NCI-H2227 (cell line): ENCODE results near the gene BNIP2.
"Not testable (repeated sequence)": the region's sequence is repeated elsewhere in the genome, so short reads cannot be mapped to it uniquely, and the experiment has no call there.

Experiments
- DNase-seq: peaks from one replicate; lab custom pipeline; 2025; ENCODE audit not compliant: unreplicated experiment; lab: John Stamatoyannopoulos, UW

The BNIP2 gene, protein sequence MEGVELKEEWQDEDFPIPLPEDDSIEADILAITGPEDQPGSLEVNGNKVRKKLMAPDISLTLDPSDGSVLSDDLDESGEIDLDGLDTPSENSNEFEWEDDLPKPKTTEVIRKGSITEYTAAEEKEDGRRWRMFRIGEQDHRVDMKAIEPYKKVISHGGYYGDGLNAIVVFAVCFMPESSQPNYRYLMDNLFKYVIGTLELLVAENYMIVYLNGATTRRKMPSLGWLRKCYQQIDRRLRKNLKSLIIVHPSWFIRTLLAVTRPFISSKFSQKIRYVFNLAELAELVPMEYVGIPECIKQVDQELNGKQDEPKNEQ

DNA sequence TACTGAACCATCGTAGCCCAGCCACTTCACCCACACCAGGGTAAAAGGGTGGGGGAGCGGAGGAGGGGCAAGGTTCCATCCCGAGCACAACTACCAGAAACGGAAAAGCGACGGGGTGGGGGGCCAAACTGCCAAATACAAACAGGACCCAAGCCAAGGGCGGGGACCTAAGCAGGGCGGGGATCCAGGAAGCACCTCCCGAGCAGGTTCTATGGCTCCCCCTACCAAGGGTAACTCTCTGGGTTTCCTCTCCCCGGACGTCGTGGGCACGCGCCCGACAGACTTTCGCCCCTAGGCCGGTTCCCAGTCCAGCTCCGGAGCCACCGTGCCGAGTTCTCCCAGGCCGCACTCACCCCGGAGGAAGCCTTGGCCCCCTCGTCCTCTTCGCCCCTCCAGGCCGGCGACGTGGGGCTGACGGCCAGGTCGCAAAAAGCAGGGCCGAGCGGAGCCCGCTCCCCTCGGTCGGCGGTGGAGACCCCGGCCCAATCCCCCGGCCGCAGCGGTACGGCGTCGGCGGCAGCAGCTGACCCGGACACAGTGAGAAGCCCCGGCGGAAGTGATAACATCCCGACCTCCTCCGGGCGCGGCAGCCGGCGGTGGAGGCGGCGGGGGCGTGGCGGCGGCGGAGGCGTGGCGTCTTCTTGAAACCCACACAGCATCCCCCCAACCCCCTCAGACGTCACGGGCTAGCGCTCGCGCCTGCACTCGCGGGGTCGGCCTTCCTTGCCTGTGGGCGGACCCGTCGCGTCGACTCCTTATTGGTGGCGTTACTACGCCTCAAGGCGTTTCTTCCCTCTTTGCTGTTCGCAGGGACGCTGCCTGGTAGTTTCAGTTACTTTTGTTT is at the start of gene BNIP2:
BNIP2 (minus strand) TSS at position 539 of the 844 bp plus-strand sequence. CDS start 6,863 bp downstream, outside the sequence.
- DNase-seq, result peak; percentile 96

DNA sequence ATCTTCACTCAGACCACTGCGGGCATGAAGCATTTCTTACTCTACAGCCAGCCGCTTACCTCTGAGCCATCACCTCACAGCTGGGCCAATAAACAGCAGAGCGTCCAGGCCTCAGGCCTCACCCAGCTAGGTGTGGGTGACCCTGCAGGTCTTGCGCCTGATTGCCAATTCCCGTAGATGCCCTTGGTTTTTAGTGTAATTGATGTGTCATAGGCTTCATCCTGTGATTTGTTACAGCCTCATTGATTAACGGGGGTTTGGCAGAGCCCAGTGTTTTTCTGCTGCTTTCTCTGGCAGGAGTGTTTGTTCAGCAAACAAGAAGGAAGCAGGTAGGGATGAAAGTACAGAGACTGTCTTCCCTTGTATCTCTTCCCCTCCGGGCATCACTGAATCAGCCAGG is 49.6 kb upstream of the BNIP2 start:
- DNase-seq, result no peak

DNA sequence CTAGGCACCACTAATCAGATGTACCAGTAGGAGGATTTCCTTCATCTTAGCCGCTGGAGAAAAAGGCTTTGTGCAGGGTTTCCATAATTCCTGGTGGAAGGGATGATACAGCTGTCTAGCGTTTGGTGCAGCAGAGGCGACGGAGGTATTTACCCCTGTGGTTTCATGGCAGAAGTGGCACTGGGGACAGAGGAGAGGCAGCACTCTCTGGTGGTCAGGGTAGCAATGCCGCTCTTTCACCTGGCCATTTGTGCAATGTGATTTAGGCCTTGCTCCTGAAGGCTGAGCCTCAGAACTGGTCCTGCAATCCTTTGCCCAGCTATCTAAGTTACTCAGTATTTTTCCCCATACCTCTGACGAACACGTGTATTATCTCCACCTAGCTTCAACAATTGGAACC is 47.1 kb upstream of the BNIP2 start:
- DNase-seq, result no peak

DNA sequence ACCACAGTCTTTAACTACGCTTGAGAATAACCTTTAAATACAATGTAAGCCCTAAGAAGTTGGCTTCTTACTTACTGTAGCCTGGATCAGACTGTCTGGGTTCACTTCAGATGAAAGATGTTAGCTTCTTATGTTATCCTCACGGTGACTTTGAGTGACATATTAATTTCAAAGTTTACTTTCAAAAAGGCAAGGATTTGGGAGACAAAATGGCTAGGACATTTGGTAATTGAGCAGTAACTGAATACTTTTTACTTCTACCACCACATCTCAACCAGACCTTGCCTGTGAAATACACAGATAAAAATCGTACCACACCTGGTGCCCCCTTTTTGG is 36.0 kb upstream of the BNIP2 start:
- DNase-seq, result no peak

DNA sequence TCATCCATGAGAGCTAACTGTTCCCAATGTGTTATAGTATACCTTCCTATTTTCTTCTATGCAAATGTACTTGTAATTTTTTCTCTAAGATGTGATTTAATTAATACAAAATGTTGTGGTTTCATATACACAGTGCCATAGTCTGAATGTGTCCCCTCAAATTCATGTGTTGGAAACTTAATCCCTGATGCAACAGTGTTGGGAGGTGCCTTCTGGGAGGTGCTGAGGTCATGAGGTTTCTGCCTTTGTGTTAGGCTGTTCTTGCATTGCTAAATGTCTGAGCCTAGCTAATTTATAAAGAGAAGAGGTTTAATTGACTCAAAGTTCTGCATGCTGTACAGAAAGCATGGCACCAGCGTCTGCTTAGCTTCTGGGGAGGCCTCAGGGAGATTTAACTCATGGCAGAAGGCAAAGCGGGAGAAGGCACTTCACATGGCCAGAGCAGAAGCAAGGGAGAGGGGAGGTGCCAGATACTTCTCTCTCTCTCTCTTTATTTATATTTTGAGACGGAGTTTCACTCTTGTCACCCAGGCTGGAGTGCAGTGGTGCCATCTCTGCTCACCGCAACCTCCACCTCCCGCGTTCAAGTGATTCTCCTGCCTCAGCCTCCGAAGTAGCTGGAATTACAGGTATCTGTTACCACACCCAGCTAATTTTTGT is 34.7 kb upstream of the BNIP2 start:
- no peak for DNase-seq

DNA sequence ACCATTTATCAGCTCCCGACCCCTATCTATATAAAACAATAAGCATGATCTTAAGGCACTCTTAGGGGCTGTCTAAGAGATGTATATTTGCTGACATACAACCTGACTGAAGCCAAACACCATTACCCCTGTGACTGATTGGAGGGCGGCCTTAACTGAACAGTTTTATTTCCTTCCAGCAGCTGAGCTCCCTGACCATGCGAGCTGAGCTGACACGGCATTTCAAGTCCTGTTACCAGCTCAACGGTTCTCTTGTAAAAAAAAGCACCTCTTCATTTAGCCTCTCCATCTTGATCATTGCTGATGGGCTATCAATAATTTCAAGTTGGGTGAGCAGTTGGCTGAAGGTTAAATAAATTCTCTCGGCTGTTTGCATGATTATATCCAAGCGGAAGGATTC is 33.4 kb upstream of the BNIP2 start:
- no peak for DNase-seq

DNA sequence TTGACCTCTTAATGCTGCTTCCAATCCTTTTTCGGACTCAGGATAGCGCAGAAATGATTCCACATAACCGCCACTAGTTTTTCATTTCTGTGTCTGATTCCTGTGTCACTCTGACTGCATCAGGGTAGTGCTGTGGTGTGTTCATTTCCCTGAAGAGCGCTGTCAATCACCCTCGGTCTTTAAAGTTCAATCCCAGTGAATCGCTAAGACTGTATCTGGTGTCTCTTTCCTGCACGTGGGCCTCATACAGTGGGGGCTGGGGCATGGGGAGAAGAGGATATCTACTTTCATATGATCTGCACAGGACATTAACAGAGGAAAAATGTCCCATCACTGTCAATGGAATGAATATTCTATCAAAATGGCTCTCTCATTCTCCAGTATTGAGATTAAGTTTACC is 32.9 kb upstream of the BNIP2 start:
- no peak for DNase-seq

DNA sequence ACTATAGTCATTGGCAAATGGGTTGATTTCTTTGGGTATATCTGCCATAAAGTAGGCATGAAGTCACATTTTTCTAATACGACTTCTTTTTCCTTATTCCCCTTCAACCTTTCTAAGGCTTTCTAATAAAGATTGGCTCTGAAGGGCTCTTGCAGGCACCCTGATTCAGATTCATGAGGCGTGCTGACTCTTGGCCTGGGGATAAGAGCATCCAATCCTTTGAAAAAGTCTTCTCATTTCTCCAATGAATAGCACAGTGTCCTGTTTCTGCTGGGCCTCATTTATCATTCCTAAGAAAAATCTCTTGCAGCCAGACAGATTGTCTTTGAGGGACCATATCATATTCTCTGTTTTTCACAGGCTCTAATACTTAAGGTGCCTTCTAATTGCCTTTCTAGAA is 32.3 kb upstream of the BNIP2 start:
- no peak for DNase-seq

DNA sequence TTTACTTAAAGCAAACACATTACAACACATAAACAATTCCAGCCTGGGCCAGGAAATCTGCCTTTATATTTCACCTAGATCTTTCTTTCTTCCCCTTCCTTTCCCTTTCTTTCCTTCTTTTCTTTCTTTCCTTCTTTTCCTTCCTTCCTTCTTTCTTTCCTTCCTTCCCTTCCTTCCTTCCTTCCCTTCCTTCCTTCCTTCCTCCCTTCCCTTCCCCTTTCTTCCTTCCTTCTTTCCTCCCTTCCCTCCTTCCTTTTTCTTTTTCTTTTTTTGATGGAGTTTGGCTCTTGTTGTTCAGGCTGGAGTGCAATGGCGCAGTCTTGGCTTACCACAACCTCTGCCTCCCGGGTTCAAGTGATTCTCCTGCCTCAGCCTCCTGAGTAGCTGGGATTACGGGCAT is 24.1 kb upstream of the BNIP2 start:
- DNase-seq, result no peak

DNA sequence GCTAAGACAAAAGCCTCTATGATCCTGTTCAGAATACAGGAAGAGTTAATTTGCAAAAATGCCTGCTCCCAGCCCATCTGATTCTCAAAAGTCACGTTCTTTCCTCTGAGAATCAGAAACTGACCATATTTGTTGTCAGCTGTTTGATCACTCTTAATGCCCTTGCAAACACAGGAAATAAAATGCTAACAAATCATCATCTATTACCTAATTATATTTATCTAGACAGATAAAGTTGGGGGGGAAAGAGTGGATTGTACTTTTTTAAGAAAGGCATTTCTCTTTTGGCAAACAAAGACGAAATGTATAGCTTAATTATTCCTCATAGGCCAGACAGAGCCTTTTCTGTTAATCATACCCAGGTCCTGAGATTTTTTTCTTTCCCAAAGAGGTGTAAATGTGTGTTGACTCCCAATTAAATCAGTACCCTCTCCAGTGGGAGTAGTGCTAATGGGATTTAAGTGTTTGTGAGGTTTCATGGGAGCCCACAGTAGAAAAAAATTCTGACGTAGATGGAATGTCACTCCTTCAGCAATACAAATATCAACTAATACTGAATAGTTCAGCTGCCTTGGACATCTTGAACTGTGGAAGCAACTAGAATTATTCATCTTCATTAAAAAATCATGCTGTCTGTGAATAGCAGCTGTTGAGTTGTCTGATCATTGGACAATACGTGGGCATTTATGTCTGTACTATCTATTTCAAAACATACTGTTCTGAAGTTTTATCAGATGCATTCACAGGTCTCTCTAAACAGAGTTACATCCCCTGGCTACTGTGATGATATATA is 22.5 kb upstream of the BNIP2 start:
- no peak for DNase-seq

DNA sequence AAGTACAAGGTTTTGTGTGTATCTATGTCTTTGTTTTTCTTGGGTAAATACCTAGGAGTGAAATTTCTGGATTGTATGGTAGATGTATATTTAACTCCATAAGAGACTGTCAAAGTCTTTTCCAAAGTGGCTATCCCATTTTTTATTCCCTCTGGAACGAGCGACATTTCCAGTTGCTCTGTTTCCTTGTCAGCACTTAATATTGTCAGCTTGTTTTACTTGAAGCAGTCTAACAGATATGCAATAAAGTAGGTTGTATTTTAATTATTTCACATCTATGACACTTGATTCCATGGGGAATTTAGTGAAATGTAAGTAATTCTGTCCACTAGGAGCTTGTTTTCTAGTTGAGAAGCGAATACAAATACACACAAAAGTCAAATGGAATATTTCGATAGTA is 18.5 kb upstream of the BNIP2 start:
- no peak for DNase-seq

DNA sequence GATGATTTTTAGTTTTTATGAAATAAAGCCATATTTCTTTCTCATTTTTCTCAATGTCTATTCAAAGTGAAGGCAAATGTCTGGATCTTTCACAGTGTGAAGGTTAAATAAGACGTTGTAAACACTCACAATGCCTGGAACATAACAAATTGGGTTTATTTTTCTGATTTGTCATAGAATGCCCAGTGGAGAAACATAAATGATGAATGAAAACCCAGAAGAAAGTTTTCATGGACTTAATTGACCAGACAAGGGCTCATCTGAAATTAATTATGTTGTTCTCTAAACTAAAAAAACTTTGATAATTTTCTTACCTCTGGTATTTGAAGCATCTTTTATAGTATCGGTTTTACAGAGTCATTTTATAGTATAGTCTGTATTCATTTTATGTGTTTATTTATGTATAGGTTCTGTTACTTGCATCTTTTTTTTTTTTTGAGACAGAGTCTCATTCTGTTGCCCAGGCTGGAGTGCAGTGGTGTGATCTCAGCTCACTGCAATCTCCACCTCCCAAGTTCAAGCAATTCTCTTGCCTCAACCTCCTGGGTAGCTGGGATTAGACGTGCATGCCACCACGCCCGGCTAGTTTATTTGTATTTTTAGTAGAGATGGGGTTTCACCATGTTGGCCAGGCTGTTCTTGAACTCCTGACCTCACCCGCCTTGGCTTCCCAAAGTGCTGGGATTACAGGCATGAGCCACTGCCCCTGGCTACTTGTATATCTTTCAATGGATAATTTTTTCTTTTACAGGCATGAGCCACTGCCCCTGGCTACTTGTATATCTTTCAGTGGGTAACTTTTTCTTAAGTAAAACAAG is 15.1 kb upstream of the BNIP2 start:
- DNase-seq, result no peak

DNA sequence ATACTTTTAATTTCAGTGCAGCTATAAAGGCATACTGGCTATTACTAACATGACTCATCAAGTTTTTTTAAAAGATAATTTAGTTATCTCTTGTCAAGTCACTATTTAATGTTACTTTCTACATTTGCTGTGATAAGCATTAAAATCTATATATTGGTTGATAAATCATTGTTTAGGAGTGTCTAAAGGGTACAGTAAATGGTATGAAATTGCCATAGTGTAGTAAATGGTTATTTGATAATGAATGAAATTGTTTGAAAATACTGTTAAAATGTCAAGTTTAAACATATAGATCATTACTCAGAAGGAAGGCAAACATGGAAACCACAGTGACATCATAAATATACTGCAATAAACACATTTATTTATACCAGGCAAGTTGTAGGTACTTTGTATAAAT is 13.2 kb upstream of the BNIP2 start:
- no peak for DNase-seq

DNA sequence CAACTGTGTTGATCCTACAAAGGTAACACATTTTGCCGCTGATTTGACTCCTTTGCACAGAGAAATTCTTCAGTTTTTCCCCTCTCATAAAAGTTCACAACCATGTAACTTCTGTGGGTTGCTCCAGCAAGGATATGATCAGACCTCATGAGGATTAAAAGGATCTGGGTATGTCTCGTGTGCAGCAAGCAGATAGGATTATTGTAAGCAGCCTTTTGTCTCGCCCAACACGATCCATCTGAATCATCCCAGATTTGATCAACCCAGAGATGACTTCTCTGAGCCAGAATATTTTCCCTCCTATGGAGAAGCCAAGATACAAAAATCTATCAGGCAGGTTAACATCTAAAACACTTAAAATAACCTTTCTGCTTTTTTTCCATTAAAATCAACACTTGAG is 12.8 kb upstream of the BNIP2 start:
- no peak for DNase-seq

DNA sequence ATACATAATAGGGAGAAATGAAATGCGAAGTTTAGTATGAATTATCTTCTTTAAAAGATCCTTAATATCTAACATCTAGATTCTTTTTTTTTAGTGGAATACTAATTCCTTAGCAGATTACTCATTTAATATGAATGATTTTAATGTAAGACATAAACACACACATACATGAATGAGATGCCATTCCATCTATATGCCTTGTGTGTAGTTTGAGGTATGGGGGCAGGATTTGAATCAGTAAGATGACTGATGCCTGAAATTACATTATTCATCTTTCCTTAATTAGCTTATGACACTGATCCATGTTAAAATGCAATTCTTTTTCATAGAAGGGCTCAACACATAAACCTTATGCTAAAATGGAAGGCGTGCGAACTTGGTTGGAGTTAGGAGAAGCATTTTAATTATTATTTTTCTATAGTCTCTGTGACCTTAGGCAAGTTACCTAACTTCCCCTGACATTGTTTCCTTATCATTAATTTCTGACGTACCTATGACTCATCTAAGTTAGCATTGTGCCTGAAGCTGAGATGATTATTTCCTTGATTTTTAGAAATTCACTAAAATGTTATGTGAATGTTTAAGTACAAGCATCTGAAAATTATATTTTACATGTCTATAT is 10.8 kb upstream of the BNIP2 start:
- no peak for DNase-seq

DNA sequence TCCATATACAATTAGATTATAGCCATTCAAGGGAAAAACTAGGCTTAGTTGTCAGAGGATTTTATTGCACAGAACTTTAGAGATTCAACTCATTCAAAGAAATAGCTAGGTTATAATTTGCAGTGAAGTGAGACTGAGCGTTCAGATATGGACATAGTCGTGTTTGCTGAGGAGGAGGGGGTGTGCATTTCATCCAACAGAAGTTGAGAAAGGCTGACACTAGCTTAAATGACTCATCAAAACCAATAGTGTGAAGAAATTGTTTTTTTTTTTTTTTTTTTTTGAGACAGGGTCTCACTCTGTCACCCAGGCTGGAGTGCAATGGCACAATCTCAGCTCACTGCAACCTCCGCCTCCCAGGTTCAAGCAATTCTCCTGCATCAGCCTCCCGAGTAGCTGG is 8.9 kb upstream of the BNIP2 start:
- not testable (repeated sequence) for DNase-seq

DNA sequence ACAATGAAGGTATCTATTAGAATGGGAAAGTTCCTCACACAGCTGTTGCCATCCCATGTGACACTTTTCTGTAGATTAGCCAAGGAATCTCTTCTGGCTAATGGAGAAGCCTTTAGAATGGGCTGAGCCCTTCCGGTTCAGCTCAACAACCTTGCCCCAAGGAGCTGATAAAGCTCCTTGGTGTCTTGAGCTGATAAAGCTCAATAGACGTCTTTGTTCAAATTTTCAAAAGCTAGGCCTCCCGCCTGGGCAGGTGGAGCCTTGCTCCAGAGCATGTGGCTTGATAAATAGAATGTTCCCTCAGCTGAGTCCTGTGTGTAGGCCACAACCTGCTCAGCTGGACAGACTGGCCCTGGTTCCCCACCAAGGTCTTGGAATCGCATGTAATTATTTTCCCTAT is 7.2 kb upstream of the BNIP2 start:
- no peak for DNase-seq

DNA sequence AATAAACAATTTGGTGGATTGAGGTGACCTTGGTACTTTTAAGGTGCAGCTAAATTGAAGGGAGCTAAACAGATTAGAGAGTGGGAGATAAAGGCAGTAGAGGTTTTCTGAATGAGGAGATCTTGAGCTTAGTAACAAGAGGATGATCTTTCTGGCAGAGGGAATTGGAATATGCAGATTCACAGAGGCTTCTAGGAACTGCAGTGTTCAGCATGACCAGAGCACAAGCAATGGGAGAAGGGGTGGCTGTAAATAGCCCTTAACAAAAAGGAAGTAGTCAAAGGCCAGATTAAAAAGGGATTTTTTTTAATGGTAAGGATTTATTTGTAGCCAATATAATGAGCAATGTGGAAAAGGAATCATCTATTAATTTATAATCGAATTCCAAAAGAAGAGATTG is 5.7 kb upstream of the BNIP2 start:
- DNase-seq, result no peak

DNA sequence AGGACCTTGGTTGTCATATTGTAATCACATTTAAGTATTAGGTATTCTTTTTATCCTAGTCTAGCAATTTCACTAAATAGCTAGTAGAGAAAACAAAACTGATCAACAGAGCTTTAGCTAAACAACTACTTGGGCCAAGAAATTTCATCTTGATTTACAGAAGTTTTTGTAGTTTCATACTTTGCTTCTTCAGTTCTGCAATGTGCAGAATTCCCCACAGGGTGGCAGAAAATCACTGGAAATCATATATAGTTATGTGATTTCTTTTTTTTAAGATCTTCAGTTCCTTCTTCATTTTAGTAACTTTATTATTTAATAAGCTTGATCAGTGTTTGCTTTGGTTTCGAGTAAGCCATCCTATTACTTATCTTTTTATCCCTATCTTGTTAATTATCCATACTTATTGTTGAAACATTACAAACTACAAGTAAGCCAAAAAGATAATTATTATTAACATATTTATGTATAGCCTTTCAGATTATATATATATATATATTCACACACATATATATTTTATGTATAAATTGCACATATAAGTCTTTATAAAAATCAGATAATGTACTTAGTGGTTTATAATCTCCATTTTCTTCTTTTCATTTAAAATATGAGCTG is 2.2 kb upstream of the BNIP2 start:
- DNase-seq, result peak; percentile 30
